Left renal pelvis (tissue), 4 donors: ENCODE results near the gene NSRP1. TPM values are rescaled to one million over a fixed set of nuclear protein-coding genes. Genes with fewer than 3 reads are reported as not detected.
"Not testable (repeated sequence)": the region's sequence is repeated elsewhere in the genome, so short reads cannot be mapped to it uniquely, and the experiment has no call there.

Source experiments
- DNase-seq, 4 donors: peaks; one replicate each; pipeline ENCODE4 v3.0.0-alpha.2; 2013; ENCODE audit warnings: low read depth in 4 of 4, low spot score in 3 of 4
- polyA plus RNA-seq, 4 donors: library from polyadenylated mRNA; unstranded; fragments of 120-200 nt; gene quantifications; one replicate each; pipeline ENCODE4 v1.2.1, GENCODE V29; 2013; ENCODE audit not compliant: insufficient read length in 4 of 4

The NSRP1 gene, protein sequence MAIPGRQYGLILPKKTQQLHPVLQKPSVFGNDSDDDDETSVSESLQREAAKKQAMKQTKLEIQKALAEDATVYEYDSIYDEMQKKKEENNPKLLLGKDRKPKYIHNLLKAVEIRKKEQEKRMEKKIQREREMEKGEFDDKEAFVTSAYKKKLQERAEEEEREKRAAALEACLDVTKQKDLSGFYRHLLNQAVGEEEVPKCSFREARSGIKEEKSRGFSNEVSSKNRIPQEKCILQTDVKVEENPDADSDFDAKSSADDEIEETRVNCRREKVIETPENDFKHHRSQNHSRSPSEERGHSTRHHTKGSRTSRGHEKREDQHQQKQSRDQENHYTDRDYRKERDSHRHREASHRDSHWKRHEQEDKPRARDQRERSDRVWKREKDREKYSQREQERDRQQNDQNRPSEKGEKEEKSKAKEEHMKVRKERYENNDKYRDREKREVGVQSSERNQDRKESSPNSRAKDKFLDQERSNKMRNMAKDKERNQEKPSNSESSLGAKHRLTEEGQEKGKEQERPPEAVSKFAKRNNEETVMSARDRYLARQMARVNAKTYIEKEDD
- 10 to 100 TPM; 32.3 to 47.3 (median 37.6) TPM for polyA plus RNA-seq

DNA sequence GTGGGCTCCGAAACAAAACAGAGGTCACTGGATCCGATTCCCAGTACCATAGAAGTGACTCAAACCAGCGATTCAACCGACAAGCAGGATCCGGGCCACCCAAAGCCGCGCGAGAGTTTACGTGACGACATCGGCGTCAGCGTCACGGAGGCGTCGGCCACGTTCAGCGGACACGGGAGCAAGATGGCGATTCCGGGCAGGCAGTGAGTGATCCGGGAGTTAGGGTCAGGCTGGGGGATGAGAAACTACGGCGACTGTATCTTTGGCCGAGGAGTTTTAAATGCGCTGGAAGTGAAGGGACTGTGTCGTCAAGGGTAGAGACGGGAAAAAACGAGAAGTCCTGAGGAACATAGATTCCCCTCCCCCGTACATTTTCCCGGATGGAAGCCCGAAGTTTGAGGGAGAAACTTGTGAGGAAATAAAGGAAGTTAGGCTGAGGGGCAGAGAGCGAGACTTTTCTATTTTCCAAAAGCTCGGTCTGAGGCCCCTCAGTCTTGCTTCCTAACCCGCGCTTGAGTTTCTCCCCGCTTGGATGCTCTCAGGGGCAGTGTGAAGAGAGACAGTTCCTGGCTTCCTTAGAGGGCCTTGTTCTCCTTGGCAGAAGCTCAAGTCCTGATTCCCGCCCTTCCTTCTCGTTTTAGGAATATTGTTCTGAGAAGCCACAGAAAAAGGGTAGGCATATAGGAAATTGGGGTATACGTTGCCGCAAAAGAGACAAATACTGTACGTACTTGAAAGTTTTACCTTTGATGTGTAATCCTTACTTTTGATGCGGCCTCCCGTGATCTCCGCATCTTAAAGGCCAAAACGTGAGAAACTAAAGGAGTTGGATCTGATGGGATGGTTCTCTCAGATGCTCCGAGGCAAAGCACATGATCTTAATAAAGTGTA lies at the start of gene NSRP1:
NSRP1 (plus strand) TSS at position 156 of the 891 bp plus-strand sequence; CDS start at position 184, 28 bp downstream.
- DNase-seq = peak; percentile 90 to 94 (median 94)

DNA sequence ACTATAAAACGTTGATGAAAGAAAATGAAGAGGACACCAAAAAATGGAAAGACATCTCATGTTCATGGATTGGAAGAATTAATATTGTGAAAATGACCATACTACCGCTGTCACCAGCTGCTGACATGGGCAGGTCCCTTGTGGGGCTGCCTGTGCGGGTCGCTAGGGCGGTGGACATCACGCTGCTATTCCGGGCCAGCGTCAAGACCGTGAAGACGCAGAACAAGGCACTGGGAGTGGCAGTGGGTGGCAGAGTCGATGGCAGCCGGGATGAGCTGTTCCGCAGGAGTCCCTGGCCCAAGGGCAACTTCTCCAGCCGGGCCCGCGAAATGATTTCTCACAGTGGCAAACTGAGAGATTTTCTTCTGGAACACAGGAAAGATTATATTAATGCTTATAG lies 48.2 kb upstream of the NSRP1 start:
- no peak for DNase-seq

DNA sequence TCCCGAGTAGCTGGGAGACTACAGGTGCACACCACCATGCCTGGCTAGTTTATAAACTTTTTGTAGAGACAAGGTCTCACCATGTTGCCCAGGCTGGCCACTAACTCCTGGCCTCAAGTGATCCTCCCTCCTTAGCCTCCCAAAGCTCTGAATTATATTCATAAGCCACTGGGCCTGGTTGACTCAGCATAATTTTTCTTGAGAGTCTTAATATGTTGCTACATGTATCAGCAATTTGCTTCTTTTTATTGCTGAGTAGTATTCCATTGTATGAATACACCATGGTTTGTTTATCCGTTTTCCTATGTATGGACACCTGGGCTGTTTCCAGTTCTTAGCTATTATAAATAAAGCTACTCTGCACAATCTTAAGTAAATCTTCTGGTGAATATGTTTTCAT lies 42.4 kb upstream of the NSRP1 start:
- no peak for DNase-seq

DNA sequence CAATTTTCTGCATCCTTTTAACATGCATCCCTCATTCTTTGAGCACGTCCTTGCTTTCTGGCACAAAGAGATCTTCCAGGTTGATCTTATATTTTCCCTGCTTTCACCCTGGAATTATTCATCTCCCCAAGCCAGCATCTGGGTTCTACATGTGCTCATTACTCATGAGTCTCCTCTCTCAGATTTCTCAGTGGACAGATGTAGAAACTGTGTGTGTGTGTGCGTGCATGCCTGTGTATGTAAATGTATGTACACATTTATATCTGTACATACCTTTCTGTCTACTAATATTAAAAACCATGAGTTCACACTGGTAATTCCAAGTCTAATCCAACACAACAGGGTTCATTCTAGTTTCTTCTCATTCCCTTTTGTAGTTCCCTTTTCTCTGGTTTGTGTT lies 41.9 kb upstream of the NSRP1 start:
- no peak for DNase-seq

DNA sequence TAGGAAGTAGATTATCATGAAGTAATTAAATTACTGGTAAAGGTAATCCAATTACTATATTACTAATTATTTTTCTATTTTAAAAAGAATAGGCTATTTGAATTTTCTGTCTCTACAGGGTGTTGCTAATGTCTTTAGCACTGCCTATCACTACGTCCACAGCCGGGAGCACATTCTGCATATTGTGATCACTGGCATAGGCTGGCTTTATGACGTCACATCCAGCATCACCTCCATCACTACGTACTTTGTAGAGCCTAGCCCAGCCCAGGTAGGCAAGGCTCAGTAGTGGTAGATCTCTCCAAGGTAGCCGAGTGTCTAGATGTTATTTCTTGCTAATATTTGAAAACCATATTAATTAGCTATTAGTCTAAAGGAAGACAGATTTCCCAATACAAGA lies 33.8 kb upstream of the NSRP1 start:
- DNase-seq = no peak

DNA sequence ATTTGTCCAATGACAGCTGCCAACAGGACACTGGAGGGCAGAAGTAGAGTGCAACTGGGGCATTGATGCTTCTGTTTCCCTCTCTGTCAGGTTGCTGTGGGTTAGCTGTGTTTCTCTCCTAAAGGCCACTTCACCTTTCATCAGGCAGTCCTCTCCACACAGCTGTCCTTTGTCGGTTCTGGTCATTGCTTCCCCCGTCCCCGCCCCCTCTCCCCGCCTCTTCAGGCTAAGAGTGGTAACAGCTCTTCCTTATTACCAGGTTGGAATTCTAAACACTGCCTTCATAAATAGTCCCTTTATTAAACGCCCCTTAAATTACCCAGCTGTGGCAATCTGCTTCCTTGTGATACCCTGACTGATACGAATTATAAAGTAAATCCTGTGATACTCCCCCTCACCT lies 31.8 kb upstream of the NSRP1 start:
- peak in 2 of 4 donors; percentile 26 to 35 for DNase-seq

DNA sequence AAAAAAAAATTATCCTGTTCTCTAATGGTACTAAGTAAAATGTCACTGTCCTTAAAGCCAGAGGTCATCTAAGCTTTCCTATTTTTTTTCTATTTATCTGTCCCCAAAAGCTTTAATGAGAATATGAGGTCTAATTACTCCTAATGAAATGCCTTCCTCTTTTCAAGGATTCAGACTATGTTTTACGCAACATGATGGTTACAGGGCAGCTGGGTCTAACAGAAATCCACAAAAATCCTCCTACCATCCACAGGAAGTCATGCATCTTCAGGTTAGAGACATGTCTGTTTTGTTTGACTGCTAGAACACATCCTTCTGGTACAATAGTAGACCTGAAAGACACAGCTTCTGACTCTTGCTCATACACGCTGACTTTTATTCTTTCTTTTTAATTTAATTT lies 29.7 kb upstream of the NSRP1 start:
- no peak for DNase-seq

DNA sequence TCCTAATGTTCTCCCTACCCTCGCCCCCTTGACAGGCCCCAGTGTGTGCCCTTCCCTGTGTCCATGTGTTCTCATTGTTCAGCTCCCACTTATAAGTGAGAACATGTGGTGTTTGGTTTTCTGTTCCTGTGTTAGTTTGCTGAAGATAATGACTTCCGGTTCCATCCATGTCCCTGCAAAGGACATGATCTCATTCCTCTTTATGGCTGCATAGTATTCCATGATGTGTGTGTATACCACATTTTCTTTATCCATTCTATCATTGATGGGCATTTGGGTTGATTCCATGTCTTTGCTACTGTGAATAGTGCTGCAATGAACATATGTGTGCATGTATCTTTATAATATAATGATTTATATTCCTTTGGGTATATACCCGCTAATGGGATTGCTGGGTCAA lies 29.2 kb upstream of the NSRP1 start:
- not testable (repeated sequence) for DNase-seq

DNA sequence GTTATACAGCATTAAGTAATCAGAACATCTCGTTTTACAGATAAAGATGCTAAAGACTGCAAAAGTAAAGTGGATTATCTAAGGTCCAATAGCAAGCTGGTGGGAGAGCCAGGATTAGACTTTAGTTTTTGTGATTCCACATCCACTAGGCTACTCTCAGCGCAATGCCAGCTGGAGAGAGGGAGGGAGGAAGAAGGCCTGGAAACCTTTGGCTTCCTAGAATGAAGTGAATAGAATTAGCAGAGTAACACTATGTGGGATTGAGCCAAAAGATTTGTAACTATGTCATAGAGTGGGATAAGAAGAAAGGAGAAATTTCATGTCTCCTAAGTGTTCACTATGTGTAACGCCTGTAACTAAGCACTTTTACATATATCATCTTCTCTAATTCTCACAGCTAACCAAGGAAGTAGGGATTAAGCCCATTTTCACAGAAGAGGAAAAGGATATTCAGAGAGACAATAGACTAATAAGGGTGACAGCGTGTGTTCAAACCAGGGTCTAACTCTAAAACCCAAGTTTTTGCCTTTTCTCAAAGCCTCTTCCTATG lies 25.4 kb upstream of the NSRP1 start:
- DNase-seq = no peak

DNA sequence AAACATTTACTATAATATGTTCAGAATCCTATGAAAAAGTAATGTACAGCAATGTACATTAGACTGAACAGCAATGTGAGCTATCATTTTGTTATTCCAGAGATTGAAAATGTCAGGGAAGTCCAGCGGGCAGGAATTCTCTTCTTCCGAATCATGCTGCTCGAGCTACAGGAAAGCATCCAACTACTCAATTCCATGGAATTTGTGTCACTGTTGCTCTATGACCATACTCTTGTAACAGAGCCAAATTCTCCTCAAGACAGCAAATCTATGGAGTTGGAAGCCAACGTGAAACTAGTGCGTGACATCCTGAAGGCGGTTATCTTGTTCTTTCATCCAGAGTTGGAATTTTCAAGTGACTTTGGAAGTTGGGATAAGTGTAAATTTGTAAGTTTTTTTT lies 24.8 kb upstream of the NSRP1 start:
- DNase-seq = no peak

DNA sequence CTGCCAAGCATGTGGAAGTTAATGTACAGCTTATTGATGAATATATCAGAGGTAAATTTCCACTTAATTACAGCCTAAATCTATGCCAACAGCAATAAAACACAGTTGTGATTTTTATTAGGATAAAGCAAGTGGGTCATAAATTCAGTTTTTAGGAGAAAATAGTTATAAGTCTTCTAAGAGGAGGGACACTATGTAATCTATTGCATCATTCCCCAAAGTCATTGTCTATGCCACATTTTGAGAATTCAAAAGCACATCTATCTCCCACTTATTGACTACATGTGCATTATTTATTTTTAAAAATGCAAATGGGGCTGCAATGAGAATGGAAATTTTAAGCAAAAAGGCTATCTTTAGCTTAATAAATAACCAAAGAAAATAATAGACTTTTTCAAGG lies 23.7 kb upstream of the NSRP1 start:
- DNase-seq = no peak

DNA sequence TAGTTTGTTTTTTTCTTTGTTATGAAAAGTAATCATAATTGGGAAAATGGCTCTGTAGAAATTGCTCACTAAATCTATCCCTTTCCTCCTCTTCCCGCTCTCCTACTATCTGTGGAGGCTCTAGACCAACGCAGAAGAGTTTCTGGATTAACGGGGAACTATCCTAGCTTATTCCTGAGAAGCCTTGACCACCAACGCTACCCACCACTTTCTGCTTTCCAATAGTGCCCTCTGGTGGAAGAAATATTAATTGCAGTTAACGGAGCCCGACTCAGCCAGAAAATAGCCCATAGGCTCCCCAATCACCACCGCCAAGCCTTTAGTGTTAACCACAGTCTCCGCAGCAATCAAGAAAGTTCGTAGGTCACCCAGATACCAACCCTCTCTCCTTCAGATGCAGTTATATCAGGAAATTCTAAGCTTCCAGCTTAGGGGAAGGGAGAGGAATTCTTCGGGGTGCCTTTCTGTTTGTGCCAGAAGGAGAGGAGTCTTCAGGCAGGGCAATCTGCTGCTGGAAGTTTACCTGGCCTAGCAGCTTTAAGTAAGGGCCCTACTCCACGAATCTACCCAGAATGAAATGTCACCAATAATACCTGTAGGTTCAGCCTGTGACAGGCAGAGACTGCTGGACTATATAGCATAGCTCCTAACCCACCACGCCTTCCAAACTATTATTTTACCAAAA lies 23.0 kb upstream of the NSRP1 start:
- peak in 1 of 4 donors; percentile 63 for DNase-seq

DNA sequence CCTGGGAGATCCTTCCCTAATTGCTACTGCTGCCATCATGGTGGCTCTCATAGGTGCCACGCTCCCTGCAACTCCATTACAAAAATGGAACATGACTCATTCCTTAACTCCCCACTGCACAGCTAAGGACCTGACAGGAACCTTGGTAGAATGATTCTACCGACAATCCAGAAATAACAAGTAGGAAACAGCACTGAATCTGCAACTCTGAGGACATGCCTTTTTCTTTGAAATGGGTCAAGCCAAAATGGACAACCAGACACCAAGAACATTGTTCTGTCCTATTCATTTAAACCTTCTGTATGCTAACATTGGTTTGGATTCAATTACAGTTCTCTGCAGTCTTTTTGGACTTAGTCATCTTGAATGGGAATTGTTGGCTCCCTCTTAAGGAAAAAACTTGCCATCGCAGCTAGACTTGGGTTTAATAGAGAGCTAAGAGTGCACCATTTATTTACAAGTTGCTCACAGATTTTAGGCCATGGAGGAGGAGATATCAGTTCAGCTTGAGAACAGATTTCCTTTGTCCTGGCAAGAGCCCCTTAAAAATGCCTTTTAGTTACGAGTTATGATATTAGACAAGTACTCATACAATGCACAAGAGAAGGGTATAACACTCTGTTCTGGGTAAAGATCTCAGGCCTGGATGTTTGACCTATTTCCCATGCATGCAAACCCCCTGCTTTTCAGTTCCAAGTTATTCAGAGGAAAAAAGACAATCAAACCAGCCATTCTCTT lies 20.9 kb upstream of the NSRP1 start:
- no peak for DNase-seq

DNA sequence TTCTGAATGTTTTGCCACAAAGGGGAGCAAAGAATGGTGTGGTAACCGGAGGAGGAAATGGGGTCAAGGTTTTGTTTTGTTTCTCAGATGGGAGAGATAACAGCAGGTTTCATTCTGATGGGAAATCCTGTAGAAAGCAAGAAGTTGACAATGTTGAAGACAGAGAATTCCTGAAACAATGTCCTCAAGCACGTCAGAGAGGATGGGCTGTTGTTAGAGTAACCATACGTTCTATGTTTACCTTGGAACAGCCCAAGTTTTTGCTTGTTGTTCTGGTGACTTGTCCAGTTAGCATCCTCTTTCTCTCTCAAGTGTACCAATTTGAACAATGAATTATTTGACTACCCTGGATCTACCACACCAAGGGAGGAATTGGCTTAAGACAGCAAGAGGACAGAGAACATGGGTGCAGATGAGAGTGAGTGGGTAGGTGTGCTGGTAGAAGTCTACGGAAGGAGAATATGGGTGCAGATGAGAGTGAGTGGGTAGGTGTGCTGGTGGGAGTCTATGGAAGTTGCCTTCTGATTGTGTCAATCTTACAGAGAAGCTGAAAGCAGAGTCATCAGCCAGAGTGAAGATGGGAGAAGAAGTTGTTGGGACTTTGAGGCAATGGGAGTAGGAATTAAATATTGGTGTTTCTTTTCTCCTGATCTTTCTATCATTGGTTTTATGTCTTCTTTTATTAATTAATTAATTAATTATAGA lies 14.8 kb upstream of the NSRP1 start:
- DNase-seq = no peak

DNA sequence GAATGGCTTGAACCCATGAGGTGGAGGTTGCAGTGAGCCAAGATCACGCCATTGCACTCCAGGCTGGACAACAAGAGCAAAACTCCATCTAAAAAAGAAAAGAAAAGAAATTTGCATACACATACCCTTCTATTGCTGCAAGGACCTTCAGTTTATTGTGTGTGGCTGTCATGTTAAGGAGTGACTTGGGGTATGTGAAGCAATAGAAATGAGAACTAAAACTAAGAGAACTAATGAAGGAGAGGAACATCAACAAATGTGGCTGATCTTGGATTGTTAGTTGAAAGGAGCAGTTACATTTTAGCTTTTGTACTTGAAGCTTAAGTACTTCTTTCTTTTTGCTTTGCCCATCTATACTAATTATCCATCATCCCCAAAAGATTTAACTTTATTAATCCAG lies 12.7 kb upstream of the NSRP1 start:
- no peak for DNase-seq

DNA sequence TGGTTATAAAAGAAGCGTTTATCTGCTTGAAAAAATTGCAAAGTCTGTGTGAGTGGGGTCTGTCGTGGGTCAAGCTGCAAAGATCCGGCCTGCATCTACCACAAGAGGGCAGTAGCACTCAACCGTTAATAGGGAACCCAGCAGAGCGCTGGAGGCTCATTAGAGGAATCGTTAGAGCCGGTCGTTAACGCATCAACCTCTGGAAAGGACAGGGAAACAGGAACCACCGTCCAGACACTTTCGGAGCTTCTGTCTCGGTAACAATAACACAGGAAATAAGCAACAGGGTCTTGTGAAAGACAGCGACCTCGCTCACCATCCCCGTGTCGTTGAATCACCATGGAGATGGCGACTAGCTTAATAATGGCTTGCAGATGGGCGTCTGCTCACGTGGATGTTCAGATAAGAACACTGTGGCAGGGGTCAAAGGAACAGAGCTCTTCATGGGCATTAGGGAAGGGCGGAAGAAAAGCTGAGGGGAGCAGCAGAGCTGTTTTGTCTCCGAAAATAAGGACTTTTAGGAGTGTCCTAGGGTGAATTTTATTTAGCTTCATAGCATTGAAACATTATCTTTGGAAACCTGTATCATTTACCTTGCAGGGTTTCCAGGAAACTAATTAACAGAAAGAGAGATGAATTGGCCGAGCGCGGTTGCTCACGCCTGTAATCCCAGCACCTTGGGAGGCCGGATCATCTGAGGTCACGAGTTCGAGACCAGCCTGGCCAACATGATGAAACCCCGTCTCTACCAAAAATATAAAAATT lies 11.9 kb upstream of the NSRP1 start:
- peak; percentile 69 to 74 (median 74) for DNase-seq

DNA sequence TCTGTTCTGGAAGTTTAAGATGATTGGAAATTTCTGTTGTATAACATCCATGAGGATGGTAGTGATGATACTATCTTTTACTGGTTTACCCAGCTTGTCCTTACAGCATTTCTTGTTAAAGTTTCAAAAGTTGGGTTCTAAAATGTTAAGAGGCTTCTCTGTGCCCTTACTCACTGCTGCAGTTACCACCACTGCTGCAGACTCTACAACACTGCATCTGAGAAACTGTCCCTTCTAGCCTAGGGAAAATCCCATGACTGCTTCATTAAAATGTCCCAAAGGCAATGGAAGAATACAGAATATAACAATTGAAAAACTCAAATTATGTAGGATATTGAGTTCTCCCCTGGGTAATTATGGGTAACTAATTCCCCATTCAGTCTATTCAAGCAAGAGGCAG lies 3.8 kb upstream of the NSRP1 start:
- no peak for DNase-seq

DNA sequence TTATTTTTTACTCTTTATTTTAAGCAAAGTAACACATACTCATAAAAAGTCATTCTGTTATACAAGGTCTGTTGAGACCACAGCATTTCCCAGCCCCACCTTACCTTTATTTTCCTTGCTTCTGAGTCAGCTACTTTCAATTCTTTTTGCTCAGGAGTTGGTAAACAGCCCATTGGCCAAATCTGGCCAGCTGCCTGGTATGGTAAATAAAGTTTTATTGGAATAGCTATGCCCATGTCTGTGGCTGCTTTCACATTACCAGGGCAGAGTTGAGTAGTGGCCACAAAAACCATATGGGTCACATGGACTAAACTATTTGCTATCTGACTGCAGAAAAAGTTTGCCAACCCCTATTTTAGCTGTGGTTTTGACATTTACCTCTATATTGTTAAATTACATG lies 3.4 kb upstream of the NSRP1 start:
- no peak for DNase-seq

DNA sequence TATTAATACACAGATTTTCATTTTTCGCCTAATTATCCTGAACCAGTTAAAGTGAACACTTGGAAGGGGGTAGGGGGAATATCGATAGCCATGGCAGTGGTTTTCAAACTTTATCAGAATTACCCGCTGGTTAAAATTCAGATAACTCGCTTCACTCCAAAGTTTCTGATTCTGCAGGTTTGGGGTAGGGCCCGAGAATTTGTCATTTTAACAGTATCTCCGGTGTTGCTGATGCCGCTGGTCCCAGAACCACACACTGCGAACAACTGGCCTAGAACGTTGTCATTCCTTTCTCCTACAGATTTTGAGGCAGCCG lies 313 bp upstream of the NSRP1 start:
- no peak for DNase-seq
